ENCODE data around the gene MEOX2. TPM values are rescaled to one million over a fixed set of nuclear protein-coding genes. Genes with fewer than 3 reads are reported as not detected.

Gene MEOX2
- not detected in 5 replicates for total RNA-seq (2022; extraction: Qiagen RNA extraction)

GRCh38 chr7:15686295-15686956, at the start of gene MEOX2:
TSS of gene MEOX2 (minus strand) at chr7:15686683. CDS start at chr7:15686402, 281 bp downstream.

GRCh38 chr7:15561835-15562234, 124.6 kb downstream of the MEOX2 start, which contains the start of gene AGMO:
TSS of gene AGMO (minus strand) at chr7:15562015.

Other genes starting within 250 kb of the MEOX2 start
- gene AGMO, start 124.7 kb downstream of the MEOX2 start, total RNA-seq (2022; extraction: Qiagen RNA extraction) = 0.77 to 1.3 TPM (median 1.2 TPM) in 5 replicates